ENCODE results near the gene MYO16. TPM values are rescaled to one million over a fixed set of nuclear protein-coding genes. Genes with fewer than 3 reads are reported as not detected.

MYO16 gene
- total RNA-seq, 1 donor = not detected

GRCh38 chr13:108702171-108702570, 72.8 kb downstream of the MYO16 start:
- Histone ChIP-seq H3K36me3 (ENCODE audit: insufficient read depth, low read length) (no peaks in the 10 kb centered on the region), H3K79me2 (ENCODE audit: insufficient read depth, low read length) (no peaks in the 10 kb centered on the region), H4K20me1 (ENCODE audit: insufficient read depth, low read length) (no peaks in the 10 kb centered on the region), H3K27me3 (ENCODE audit: insufficient read depth, low read length) (no peaks in the 10 kb centered on the region), H3K9me3 (ENCODE audit: low read depth, low read length) (peaks cover 2% of the 10 kb centered on the region), H3K27ac (ENCODE audit: low read depth, low read length) (no peak overlapping the region), H3K4me2 (ENCODE audit: insufficient read depth, low read length) (no peak overlapping the region), H3K4me1 (ENCODE audit: insufficient read depth, low read length) (no peaks in the 10 kb centered on the region), H3K4me3 (ENCODE audit: insufficient read depth, low read length) (no peak overlapping the region), H2AFZ (ENCODE audit: low read length) (no peak overlapping the region)
- TF ChIP-seq, protein P1, sequence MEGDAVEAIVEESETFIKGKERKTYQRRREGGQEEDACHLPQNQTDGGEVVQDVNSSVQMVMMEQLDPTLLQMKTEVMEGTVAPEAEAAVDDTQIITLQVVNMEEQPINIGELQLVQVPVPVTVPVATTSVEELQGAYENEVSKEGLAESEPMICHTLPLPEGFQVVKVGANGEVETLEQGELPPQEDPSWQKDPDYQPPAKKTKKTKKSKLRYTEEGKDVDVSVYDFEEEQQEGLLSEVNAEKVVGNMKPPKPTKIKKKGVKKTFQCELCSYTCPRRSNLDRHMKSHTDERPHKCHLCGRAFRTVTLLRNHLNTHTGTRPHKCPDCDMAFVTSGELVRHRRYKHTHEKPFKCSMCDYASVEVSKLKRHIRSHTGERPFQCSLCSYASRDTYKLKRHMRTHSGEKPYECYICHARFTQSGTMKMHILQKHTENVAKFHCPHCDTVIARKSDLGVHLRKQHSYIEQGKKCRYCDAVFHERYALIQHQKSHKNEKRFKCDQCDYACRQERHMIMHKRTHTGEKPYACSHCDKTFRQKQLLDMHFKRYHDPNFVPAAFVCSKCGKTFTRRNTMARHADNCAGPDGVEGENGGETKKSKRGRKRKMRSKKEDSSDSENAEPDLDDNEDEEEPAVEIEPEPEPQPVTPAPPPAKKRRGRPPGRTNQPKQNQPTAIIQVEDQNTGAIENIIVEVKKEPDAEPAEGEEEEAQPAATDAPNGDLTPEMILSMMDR (IDR thresholded peaks at IDR 0.05; ENCODE audit: extremely low read depth, low read depth, low read length) = no peak
- no peak for DNase-seq (ENCODE audit: insufficient read length, low spot score, missing footprints)

DNA sequence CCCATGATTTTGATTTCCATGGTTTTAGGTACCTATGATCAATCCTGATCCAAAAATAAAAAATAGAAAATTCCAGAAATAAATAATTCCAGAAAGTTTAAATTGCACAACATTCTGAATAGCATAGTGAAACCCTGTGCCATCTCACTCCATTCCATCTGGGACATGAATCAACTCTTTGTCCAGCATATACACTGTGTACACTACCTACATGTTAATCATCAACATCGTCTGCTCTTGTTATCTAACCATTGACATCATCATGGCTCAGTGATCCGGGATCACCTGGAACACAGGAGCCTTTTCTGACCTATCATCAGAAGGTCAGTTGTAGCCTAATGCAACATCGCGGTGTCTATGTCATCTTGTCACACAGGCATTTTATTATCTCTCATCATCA, 75.6 kb downstream of the MYO16 start:
- DNase-seq (ENCODE audit: insufficient read length, low spot score, missing footprints) = no peak
- no peaks in the 10 kb centered on the region for H3K27me3 ChIP-seq (ENCODE audit: insufficient read depth, low read length)
- H4K20me1 ChIP-seq (ENCODE audit: insufficient read depth, low read length) = no peaks in the 10 kb centered on the region
- H3K36me3 ChIP-seq (ENCODE audit: insufficient read depth, low read length) = no peaks in the 10 kb centered on the region
- H3K4me3 ChIP-seq (ENCODE audit: insufficient read depth, low read length) = no peak overlapping the region
- H3K4me2 ChIP-seq (ENCODE audit: insufficient read depth, low read length) = no peak overlapping the region
- H3K79me2 ChIP-seq (ENCODE audit: insufficient read depth, low read length) = no peaks in the 10 kb centered on the region
- TF ChIP-seq, protein P1 (IDR thresholded peaks at IDR 0.05; ENCODE audit: extremely low read depth, low read depth, low read length) = no peak
- no peaks in the 10 kb centered on the region for H3K4me1 ChIP-seq (ENCODE audit: insufficient read depth, low read length)
- peaks cover 2% of the 10 kb centered on the region for H3K9me3 ChIP-seq (ENCODE audit: low read depth, low read length)
- H3K27ac ChIP-seq (ENCODE audit: low read depth, low read length) = no peak overlapping the region
- H2AFZ ChIP-seq (ENCODE audit: low read length) = no peak overlapping the region

DNA sequence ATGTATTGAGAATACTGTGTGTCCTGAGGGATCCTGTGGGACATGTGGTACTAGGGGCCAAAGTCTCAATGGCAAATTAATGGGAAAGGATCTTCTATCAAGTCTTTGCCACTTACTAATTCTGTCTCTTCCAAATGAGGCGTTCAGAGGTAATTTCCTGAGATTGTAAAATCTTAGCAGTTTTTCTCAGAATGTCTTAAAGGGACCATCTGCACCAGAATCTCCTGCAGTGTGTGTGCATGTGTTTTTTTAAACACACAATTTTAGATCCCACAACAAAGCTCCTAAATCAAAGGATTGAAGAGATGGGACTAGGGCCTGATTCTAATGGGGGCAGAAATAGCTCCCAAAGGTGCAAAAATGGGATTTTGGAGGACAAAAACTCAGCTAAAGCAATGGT, 78.2 kb downstream of the MYO16 start:
- DNase-seq (ENCODE audit: insufficient read length, low spot score, missing footprints) = no peak
- Histone ChIP-seq H4K20me1 (ENCODE audit: insufficient read depth, low read length) (no peaks in the 10 kb centered on the region), H3K4me2 (ENCODE audit: insufficient read depth, low read length) (no peak overlapping the region), H3K79me2 (ENCODE audit: insufficient read depth, low read length) (no peaks in the 10 kb centered on the region), H3K27me3 (ENCODE audit: insufficient read depth, low read length) (no peaks in the 10 kb centered on the region), H3K36me3 (ENCODE audit: insufficient read depth, low read length) (no peaks in the 10 kb centered on the region), H3K27ac (ENCODE audit: low read depth, low read length) (no peak overlapping the region), H3K4me3 (ENCODE audit: insufficient read depth, low read length) (no peak overlapping the region), H2AFZ (ENCODE audit: low read length) (no peak overlapping the region), H3K9me3 (ENCODE audit: low read depth, low read length) (no peaks in the 10 kb centered on the region), H3K4me1 (ENCODE audit: insufficient read depth, low read length) (no peaks in the 10 kb centered on the region)
- TF ChIP-seq, protein P1 (IDR thresholded peaks at IDR 0.05; ENCODE audit: extremely low read depth, low read depth, low read length) = no peak

- no peak for DNase-seq (ENCODE audit: insufficient read length, low spot score, missing footprints)
Measured at GRCh38 chr13:108708921-108709320, 79.5 kb downstream of the MYO16 start.

More at GRCh38 chr13:108708921-108709320, 79.5 kb downstream of the MYO16 start:
- Histone ChIP-seq H3K4me1 (ENCODE audit: insufficient read depth, low read length) (no peaks in the 10 kb centered on the region), H3K9me3 (ENCODE audit: low read depth, low read length) (no peaks in the 10 kb centered on the region), H2AFZ (ENCODE audit: low read length) (no peak overlapping the region), H3K79me2 (ENCODE audit: insufficient read depth, low read length) (no peaks in the 10 kb centered on the region), H3K36me3 (ENCODE audit: insufficient read depth, low read length) (no peaks in the 10 kb centered on the region), H3K4me2 (ENCODE audit: insufficient read depth, low read length) (no peak overlapping the region), H4K20me1 (ENCODE audit: insufficient read depth, low read length) (no peaks in the 10 kb centered on the region), H3K4me3 (ENCODE audit: insufficient read depth, low read length) (no peak overlapping the region), H3K27ac (ENCODE audit: low read depth, low read length) (no peak overlapping the region), H3K27me3 (ENCODE audit: insufficient read depth, low read length) (no peaks in the 10 kb centered on the region)
- TF ChIP-seq, protein P1 (IDR thresholded peaks at IDR 0.05; ENCODE audit: extremely low read depth, low read depth, low read length) = no peak

All from osteoblast (primary cell).